OCI-LY1 (cell line): ENCODE results near the gene RASA2.

Experiments used
- CTCF ChIP-seq: fragments of 200-600 bp; sonication (generic), shearing (Covaris generic); IDR thresholded peaks from 2 replicates; pipeline ENCODE4 v1.5.1; 2017; ENCODE audit warnings: mild to moderate bottlenecking, antibody characterized with exemption, low read length, moderate library complexity, mixed read lengths
- EZH2 ChIP-seq: fragments of 200-600 bp; sonication (generic), shearing (Covaris generic); IDR thresholded peaks from 2 replicates; pipeline ENCODE4 v1.8.0; 2017; ENCODE audit warnings: borderline replicate concordance, mixed run types, mild to moderate bottlenecking, antibody characterized with exemption, low read length, moderate library complexity, mixed read lengths

GRCh38 chr3:141576744-141577052 is 89.9 kb downstream of the RASA2 start:
- no peak for TF ChIP-seq EZH2
- no peak for TF ChIP-seq CTCF
